T-helper 1 cell treated with Interleukin-12 subunit alpha and Interleukin-12 subunit beta and Interleukin-4 antibody, amounts not matched to agents 30 μg/mL and 1 μg/mL, for 36 hours (primary cell): ENCODE results near the gene UNC45B.
"Not testable (repeated sequence)": the region's sequence is repeated elsewhere in the genome, so short reads cannot be mapped to it uniquely, and the experiment has no call there.

ENCODE experiments used
- H3K27ac Mint-ChIP-seq: one replicate; pipeline ENCODE4 v1.8.0; 2021; ENCODE audit warnings: mild to moderate bottlenecking, mixed read lengths
- H3K27me3 Mint-ChIP-seq: one replicate; pipeline ENCODE4 v1.8.0; 2021; ENCODE audit warnings: low read depth, mixed read lengths
- H3K36me3 Mint-ChIP-seq: one replicate; pipeline ENCODE4 v1.8.0; 2021; ENCODE audit warnings: low read depth, mixed read lengths
- H3K4me1 Mint-ChIP-seq: one replicate; pipeline ENCODE4 v1.8.0; 2021; ENCODE audit warnings: low read depth, mixed read lengths
- H3K4me3 Mint-ChIP-seq: one replicate; pipeline ENCODE4 v1.8.0; 2021; ENCODE audit warnings: mild to moderate bottlenecking, moderate library complexity, mixed read lengths
- H3K9me3 Mint-ChIP-seq: one replicate; pipeline ENCODE4 v1.8.0; 2021; ENCODE audit warnings: mixed read lengths

The UNC45B gene

DNA sequence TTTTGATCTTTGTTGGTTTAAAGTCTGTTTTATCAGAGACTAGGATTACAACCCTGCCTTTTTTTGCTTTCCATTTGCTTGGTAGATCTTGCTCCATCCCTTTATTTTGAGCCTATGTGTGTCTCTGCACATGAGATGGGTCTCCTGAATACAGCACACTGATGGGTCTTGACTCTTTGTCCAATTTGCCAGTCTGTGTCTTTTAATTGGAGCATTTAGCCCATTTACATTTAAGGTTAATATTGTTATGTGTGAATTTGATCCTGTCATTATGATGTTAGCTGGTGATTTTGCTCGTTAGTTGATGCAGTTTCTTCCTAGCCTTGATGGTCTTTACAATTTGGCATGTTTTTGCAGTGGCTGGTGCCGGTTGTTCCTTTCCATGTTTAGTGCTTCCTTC is 55.0 kb downstream of the UNC45B start:
- not testable (repeated sequence) for H3K27ac Mint-ChIP-seq, H3K4me3 Mint-ChIP-seq, H3K4me1 Mint-ChIP-seq, H3K27me3 Mint-ChIP-seq
- H3K9me3 Mint-ChIP-seq = peaks cover 41% of the 10 kb centered on the region
- peaks cover 32% of the 10 kb centered on the region for H3K36me3 Mint-ChIP-seq

DNA sequence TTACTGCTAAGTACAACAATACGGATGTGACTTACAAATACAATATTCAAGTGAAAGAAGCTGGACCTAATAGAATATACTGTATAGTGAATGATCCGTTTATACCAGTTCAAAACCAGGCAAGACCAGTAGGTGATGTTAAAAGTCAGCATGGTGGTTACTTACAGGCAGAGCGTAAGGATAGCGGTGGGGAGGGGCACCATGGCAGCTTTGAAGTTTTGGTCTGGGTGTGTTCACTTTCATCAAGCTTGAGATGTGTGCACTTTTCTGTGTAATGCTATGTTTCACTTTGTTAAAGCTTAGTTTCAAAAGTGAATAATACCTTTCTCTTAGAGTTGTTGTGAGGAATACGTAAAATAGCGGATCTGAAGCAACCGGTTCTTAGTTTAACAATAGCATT is 63.1 kb downstream of the UNC45B start:
- Mint-ChIP-seq H3K36me3 (peaks cover 18% of the 10 kb centered on the region), H3K4me3 (no peak overlapping the region), H3K27me3 (no peaks in the 10 kb centered on the region)

DNA sequence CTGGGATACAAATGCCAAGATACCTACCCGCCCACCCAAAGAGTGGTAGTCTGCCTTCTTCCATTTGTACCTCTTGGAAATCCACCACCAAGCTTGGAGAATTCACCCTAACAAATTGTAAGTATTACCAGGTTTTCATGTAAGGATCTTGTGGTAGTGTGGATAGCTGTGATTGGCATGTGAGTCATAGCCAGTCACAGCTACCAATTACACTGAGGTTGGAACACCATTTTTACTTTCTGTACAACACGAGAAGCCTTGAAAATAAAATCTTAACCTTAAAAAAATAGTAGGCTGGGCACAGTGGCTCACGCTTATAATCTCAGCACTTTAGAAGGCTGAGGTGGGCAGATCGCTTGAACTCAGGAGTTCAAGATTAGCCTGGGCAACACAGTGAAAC is 65.1 kb downstream of the UNC45B start:
- peak overlapping the region; percentile 85 for H3K4me3 Mint-ChIP-seq
- H3K27ac Mint-ChIP-seq = peak overlapping the region; percentile 95
- H3K27me3 Mint-ChIP-seq = no peaks in the 10 kb centered on the region
- peaks cover 60% of the 10 kb centered on the region for H3K4me1 Mint-ChIP-seq
- H3K36me3 Mint-ChIP-seq = peaks cover 20% of the 10 kb centered on the region
- H3K9me3 Mint-ChIP-seq = peaks cover 5% of the 10 kb centered on the region

More for the DNA sequence above, 63.1 kb downstream of the UNC45B start:
- H3K27ac Mint-ChIP-seq = peak overlapping the region; percentile 53
- peaks cover 9% of the 10 kb centered on the region for H3K9me3 Mint-ChIP-seq
- H3K4me1 Mint-ChIP-seq = peaks cover 49% of the 10 kb centered on the region

DNA sequence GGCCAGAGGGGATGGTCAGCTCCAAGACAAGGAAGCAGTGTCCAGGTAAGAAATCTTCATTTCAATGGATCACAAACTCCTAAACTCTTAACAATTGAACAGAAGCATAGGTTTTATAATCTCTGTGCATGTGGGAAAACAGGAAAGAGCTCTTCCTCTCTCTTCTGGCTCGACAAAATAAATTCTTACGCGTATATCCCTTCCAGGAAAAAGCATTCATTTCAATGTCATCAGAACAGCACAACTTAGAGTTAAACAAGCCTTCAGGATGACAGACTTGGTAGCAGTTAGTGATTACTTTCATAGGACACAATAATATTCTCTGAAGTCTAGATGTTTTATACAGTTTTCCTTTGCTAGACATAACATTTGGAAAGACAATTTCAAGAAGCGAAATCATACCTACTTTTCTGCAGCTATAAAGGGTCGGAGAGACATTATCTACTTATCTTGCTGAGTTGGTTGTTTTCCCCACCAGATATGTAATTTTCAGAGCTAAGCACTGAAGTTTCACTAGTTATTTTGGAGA is 65.9 kb downstream of the UNC45B start:
- Mint-ChIP-seq H3K27ac (peak overlapping the region; percentile 95), H3K4me3 (peak overlapping the region; percentile 85), H3K27me3 (no peaks in the 10 kb centered on the region), H3K4me1 (peaks cover 64% of the 10 kb centered on the region), H3K9me3 (peaks cover 5% of the 10 kb centered on the region), H3K36me3 (peaks cover 22% of the 10 kb centered on the region)

DNA sequence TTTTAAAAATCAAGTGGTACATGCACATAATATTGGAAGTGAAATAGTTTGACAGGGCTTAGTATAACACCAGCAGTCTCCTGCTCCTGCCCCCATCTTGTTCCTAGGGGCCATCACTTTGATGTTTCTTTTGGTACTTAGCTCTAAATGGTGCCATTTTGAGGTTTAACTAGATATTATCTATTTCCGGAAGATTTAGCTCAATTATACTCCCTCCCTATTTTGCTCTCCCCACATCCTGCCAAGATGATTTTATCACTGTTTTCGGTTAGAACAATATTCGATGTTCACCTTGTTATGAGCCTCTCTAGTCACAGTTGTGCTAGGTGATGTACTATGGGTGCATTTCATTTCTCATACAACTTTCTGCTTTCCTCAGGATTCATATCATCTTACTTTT is 66.6 kb downstream of the UNC45B start:
- H3K4me1 Mint-ChIP-seq = peaks cover 71% of the 10 kb centered on the region
- H3K4me3 Mint-ChIP-seq = peak overlapping the region; percentile 85
- peaks cover 5% of the 10 kb centered on the region for H3K9me3 Mint-ChIP-seq
- H3K36me3 Mint-ChIP-seq = peaks cover 20% of the 10 kb centered on the region
- H3K27ac Mint-ChIP-seq = peak overlapping the region; percentile 95
- no peaks in the 10 kb centered on the region for H3K27me3 Mint-ChIP-seq

DNA sequence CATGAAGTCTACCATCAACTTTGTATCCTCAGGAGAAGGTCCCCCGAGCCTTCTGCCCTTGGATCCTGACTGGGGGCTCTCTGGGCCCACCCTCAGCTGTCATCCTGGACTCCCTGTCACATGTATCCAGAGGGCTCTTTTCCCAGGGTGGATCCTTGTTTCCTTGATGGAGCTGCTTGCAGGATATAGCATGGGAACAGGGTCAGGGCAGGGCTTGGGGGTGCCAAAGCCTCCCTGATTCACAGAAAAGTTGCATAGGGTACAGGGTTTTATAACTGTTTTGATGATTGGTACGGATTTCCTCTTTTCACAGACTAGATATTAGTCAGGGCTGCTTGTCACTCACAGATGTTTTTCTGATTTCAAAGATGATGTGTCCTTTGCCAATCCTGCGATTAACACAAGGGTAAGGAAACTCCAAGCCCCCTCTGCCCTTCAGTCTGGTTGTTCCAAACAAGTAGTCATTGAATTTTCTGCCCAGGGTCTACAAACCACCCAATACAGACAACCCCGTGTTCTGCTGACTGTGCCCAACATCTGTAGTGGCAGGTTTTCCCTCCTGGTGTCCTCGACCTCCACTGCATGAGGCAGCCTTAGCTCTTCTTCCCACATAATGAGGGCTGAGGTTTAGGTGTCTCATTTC is 67.1 kb downstream of the UNC45B start:
- no peaks in the 10 kb centered on the region for H3K27me3 Mint-ChIP-seq
- peaks cover 20% of the 10 kb centered on the region for H3K36me3 Mint-ChIP-seq
- peaks cover under 1% of the 10 kb centered on the region for H3K9me3 Mint-ChIP-seq
- peak overlapping the region; percentile 95 for H3K27ac Mint-ChIP-seq
- peaks cover 70% of the 10 kb centered on the region for H3K4me1 Mint-ChIP-seq
- peak overlapping the region; percentile 85 for H3K4me3 Mint-ChIP-seq

DNA sequence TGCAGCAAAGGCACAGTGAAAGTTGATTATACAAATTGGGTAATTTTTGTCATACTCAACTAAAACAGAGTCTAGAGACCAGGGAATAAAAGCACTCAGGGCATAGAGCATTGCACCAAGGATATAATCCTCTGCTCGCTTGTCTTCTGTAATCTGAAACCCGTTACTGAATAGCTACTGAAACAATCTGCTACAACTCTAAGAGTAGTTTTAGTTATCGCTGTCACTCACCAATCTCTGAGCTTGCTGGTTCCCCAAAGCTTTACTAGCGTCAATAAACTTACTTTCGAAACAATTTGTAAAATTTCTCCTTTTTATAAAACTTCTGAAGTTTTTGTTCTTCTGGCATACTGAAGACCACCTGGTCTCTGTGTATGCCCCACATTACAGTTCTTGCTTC is 69.5 kb downstream of the UNC45B start:
- Mint-ChIP-seq H3K27me3 (no peaks in the 10 kb centered on the region), H3K9me3 (peaks cover 11% of the 10 kb centered on the region), H3K4me1 (peaks cover 69% of the 10 kb centered on the region), H3K27ac (peak overlapping the region; percentile 58), H3K36me3 (peaks cover 22% of the 10 kb centered on the region), H3K4me3 (peak overlapping the region; percentile 14)

DNA sequence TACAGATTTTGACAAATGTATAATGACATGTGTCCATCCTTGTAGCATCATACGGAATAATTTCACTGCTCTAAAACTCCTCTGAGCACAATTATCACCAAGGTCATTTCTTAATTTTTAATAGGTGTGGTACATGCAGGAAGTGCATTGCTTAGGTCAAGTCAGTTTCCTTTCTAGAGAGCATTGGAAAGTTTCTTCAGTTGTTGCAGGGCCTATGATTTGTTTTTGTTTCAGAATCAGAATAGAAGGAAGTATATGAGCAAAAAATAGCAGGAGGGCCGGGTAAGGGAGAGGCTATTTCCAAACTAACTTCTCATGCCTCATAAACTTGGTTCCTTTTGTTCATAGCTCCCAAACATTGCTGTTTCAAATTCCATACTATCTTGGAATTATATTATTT is 71.3 kb downstream of the UNC45B start:
- Mint-ChIP-seq H3K4me1 (peaks cover 52% of the 10 kb centered on the region), H3K36me3 (peaks cover 22% of the 10 kb centered on the region), H3K27ac (peak overlapping the region; percentile 95), H3K9me3 (peaks cover 18% of the 10 kb centered on the region), H3K4me3 (peak overlapping the region; percentile 73), H3K27me3 (no peaks in the 10 kb centered on the region)

DNA sequence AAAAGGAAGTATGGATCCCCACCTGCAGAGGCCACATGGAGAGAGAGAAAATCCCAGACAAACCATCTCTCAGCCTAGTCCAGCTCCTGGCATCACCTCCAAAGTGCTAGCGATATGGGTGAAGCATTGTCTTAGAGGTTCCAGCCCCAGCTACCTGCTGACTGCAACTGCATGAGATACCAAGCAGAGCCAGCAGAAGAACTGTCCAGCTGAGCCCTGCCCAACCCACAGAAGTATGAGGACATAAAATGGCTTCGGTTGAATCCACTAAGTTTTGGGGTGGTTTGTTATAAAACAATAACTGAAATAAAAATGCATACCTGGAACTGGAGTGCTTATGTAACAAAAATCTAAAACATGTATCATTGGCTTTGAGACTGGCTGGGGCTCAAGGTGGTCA is 74.8 kb downstream of the UNC45B start:
- Mint-ChIP-seq H3K36me3 (peaks cover 21% of the 10 kb centered on the region), H3K4me1 (peaks cover 28% of the 10 kb centered on the region), H3K27ac (no peak overlapping the region), H3K9me3 (peaks cover 27% of the 10 kb centered on the region), H3K4me3 (no peak overlapping the region), H3K27me3 (no peaks in the 10 kb centered on the region)

DNA sequence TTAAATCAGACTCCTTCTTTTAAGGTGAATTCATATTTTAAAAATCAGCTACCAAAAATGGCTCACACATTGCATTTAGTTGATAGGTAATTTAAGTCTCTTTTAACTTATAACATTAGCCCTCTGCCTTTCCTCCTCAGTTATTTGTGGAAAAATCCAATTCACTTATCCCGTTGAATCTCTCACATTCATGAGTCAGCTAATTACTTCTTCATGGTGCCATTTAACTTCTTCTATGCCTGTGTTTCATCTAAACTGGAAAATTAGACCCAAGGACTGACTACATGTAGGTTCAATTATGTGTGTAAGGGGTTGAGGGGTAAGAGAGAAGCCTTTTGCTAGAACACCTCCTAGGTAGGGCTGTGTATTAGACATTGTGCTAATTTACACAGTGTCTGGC is 76.8 kb downstream of the UNC45B start:
- Mint-ChIP-seq H3K4me3 (no peak overlapping the region), H3K27ac (no peak overlapping the region), H3K27me3 (no peaks in the 10 kb centered on the region), H3K36me3 (peaks cover 23% of the 10 kb centered on the region), H3K4me1 (peaks cover 19% of the 10 kb centered on the region), H3K9me3 (peaks cover 31% of the 10 kb centered on the region)

DNA sequence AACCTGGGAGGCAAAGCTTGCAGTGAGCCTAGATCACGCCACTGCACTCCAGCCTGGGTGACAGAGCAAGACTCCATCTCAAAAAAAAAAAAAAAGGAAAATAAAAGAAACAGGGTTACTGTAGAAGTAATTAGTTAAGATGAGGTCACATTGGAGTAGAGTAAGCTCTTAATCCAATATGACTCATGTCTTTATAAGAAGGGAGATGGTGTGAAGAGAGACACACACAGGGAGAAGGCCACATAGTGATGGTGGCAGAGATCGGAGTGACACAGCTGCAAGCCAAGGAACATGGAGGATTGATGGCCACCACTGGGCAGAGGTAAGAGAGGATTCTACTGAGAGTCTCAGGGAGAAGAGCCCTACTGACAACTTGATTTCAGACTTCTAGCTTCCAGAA is 79.9 kb downstream of the UNC45B start:
- Mint-ChIP-seq H3K4me1 (peaks cover 14% of the 10 kb centered on the region), H3K36me3 (peaks cover 28% of the 10 kb centered on the region), H3K4me3 (no peak overlapping the region), H3K27me3 (no peaks in the 10 kb centered on the region), H3K27ac (no peak overlapping the region), H3K9me3 (peaks cover 33% of the 10 kb centered on the region)

DNA sequence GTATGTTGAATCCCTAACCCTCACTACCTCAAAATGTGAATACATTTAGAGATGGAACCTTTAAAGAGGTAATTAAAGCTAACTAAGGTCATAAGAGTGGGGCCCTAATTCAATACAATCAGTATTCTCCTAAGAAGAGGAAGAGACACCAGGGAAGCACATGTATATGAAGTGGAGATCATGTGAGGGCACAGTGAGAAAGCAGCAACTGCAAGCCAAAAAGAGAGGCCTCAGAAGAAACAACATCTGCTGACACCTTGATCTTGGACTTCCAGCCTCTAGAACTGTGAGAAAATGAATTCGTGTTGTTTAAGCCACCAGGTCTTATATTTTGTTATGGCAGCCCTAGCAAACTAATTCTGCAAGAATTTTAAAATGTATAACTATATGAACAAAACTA is 82.0 kb downstream of the UNC45B start:
- Mint-ChIP-seq H3K36me3 (peaks cover 25% of the 10 kb centered on the region), H3K9me3 (peaks cover 22% of the 10 kb centered on the region), H3K27ac (peak overlapping the region; percentile 17), H3K27me3 (no peaks in the 10 kb centered on the region), H3K4me1 (peaks cover 17% of the 10 kb centered on the region), H3K4me3 (no peak overlapping the region)

DNA sequence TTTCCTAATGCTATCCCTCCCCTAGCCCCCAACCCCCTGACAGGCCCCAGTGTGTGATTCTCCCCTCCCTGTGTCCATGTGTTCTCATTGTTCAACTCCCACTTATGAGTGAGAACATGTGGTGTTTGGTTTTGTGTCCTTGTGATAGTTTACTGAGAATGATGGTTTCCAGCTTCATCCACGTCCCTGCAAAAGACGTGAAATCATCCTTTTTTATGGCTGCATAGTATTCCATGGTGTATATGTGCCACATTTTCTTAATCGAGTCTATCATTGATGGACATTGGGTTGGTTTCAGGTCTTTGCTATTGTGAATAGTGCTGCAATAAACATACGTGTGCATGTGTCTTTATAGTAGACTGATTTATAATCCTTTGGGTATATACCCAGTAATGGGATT is 86.7 kb downstream of the UNC45B start:
- not testable (repeated sequence) for H3K27me3 Mint-ChIP-seq, H3K4me3 Mint-ChIP-seq, H3K27ac Mint-ChIP-seq
- Mint-ChIP-seq H3K4me1 (peaks cover 51% of the 10 kb centered on the region), H3K9me3 (peaks cover 27% of the 10 kb centered on the region), H3K36me3 (peaks cover 54% of the 10 kb centered on the region)

DNA sequence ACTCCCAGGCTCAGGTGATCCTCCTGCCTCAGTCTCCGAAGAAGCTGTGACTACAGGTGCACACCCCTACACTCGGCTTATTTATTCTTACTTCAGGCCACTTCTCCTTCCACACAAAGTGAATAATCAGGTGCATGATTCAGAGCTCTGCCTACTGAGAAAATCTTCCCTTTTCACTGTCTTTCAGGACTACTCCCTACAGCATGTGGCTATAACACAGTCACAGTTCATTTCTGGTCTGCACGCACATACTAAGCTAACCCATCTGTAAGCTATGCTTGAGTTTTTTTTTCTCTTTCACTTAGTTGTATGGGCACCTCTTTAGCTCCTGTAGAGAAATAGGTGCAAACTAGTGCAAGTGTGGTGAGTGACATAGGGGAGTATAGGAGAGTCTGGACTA is 87.7 kb downstream of the UNC45B start:
- peaks cover 17% of the 10 kb centered on the region for H3K9me3 Mint-ChIP-seq
- no peak overlapping the region for H3K4me3 Mint-ChIP-seq
- H3K27me3 Mint-ChIP-seq = no peaks in the 10 kb centered on the region
- H3K36me3 Mint-ChIP-seq = peaks cover 55% of the 10 kb centered on the region
- peaks cover 58% of the 10 kb centered on the region for H3K4me1 Mint-ChIP-seq
- H3K27ac Mint-ChIP-seq = no peak overlapping the region

DNA sequence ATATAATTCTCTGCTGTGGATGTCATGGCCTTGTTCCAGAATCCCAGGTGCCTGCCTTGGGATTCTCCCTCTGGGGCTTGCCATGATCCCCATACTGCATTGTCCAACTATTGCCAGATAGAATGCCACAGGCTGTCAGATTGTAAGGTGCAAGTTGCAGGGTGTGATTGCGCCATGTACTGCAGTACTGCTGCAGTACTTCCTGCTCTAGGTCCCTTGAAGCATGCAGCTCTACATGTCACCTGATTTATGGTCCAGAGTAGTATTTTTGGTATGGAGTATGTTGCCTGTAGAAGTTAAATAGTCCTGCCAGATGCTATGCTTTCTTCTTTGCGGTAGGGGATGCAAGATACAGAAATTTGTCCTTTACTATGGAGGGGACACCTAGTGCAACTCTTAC is 88.3 kb downstream of the UNC45B start:
- Mint-ChIP-seq H3K27ac (no peak overlapping the region), H3K4me3 (no peak overlapping the region), H3K36me3 (peaks cover 52% of the 10 kb centered on the region), H3K9me3 (peaks cover 16% of the 10 kb centered on the region), H3K27me3 (no peaks in the 10 kb centered on the region), H3K4me1 (peaks cover 59% of the 10 kb centered on the region)
